Anterior cingulate cortex (tissue), 58 donors: ENCODE measurements around the gene ARL14.
A peak's percentile ranks its signal among the peaks of the same experiment; 100 is the strongest.

Experiments used
- DNase-seq, 58 donors: peaks; one replicate each; lab custom pipeline; 2025; lab: John Stamatoyannopoulos, UW

Gene ARL14

DNA sequence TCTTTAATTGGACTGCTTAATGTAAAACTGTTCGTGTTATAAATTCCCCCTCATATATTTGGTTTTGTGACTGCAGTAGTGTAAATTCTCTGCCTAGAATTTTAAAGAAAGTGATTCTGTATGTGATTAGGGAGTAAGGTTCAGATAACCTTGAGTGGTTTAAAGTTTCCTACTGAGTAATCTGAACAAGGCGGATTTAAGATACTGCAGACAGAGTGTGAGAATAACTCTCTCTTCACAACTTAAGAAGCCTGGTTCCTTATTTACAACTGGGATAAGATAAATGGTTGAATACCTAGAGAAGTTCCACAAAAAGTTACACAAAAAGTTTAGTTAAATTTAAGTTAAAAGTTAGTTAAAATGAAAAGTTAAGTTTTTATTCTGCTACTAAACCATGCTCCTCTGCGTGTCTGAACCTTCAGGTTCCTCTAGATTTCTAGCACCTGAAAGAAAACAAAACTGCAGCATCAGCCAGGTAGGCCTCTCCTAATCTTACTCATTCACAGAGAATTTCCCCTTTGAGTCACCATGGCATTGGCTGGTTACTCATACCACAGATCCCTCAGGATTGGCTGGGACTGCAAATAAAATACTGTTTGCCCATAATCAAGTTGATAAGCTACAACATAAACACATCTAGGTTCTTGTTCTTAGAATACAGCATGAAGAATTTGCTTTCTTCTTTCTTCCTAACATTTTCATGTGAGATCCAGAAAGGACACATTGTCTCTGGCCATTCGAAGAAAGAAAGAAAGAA is at the start of gene ARL14:
Gene ARL14 (plus strand): TSS at position 614 of the 757 bp plus-strand sequence. CDS start 187 bp downstream, outside the sequence.
- DNase-seq = no peak

DNA sequence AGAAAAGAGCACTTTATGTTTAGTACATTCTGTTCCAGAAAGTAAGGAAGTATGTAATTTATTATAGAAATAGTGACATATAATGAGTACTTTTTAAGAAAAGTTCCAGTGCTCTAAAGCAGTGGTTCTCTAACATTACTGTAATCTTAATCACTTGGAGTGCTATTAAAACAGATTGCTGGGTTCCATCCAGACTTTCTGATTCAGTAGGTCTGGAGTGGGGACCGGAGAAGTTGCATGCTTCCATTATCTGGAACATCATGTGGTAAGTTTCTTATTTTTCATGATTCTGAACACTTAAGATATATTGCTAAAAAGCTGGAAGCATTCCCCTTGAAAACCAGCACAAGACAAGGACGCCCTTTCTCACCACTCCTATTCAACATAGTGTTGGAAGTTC is 47.5 kb upstream of the ARL14 start:
- DNase-seq = no peak

DNA sequence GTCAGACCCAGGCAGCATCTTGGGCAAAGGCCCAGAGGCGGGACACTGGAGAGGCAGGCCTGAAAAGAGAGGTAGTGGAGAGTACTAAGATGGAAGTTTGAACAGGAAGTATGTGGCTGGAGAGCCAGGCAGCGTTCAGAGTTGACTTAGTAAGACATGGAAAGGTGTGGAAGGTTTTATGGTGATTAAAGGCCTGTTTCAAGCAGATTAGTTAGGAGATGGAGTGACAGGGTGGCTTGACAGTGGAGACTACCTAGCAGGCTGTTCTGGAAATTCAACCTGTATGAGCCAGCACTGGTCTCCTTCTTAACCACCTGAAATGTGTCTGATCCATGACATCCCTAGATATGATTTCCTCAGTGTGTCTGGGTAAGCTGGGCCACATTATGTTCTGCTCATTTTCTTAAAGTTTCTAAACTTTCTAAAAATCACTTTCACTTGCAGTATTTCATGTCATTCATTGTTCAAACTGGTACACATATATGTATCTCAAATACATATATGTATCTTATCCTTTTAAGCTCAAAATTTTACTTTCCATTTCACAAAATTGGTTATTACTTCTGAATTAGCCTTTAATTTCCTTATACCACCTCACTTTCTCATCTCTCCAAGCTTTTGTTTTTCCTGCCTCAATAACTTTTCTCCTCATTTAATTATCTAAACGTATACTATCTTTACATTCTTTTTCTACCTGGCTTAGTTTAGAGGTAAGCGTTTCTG is 43.4 kb upstream of the ARL14 start:
- DNase-seq = no peak

DNA sequence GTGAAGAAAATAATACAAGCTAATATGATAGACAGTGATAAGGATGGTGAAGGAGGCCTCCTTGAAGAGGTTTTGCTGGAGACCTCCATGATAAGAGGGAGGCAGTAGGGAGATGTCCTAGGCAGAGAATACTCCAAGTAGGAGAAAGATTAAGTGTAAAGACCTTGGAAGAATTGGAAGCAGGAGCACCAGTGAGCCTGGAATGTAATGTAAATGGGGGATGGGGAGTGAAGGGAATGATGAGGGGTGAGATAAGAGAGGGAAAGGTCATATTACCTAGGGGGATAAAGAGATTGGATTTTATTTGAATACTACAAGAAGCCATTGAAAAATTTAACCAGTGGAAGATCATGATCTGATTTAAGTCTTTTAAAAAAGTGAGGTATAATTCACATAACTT is 41.7 kb upstream of the ARL14 start:
- DNase-seq = no peak

DNA sequence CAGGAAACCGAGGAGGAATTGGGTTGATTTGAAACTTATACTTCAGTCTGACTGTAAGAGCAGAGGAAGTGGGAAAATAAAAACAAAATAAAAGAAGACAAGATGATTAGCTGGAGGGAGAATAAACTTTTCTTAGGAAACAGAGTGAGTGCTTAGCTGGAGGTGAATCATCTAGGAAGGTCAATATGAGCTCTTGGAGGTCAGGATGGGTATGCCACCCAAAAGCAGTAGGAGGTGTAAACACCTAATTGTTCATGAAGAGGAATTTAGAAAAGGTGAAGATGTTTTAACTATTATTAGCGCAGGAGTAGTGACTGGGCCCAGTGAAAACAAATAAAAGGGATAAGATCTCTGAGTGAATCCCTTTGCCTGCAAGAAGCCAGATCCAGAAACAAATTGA is 39.9 kb upstream of the ARL14 start:
- no peak for DNase-seq

DNA sequence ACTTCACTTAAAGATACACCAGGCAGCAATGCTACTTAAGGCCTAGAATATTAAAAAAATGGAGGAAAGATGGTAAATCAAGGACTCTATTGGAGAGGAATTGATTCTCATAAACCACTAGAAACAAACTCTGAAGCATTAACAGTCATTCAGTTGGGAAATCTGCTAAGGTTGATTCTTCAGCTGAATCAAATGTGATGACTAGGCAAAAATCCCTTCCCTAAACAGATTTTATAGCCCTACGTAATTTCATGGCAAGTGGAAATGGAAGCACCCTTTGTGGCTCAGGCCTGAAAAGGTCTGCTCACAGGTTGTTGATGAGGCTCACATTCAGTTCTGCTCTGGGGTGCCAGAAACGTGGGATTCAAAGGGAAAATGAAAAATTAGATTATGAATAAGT is 38.8 kb upstream of the ARL14 start:
- DNase-seq = no peak

DNA sequence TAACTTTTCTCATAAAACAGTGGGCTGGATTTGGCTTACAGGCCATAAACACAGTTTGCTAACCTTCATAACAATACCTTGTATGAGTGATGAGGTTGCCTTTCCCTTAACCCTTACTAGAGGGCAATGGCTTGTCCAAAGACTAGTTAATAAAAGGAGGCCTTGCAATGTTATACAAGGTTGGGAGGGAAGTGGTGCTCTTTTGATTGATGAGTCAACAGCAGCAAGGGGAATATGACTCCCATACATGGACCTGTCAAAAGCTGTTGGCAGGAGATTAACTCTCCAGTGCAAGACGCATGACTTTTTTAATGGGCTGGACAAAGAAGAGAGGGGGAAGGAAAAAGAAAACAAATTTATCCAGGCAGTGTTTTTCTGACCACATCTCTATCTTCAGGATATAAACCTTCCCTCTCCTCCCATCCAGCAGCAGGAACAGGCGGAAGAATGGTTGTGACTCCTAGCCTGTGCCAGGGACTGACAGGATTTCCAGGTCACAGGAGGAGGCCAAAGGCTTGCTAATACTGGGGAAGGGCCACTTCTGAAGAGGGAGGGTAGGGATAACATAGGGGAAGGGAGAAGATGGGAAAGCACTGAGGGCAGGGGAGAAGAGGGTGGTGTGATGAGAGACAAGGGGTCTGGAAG is 35.2 kb upstream of the ARL14 start:
- DNase-seq = no peak

DNA sequence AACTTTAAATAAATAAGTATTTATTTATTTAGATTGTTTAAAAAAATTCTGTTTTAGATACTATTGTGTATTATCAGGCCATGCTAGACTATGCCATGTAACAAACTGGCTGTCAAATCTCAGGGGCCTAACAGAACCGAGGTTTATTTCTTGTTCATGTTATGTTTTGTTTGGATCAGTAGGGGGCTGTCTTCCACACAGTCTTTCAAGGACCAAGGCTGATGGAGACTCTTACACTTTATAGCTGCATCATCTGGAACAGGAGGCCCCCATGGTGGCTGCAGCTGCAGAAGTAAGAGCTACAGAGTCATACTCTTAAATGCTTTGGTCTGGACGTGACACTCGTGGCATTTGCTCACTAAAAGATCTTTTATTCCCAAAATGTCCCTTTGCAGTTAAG is 33.0 kb upstream of the ARL14 start:
- no peak for DNase-seq

DNA sequence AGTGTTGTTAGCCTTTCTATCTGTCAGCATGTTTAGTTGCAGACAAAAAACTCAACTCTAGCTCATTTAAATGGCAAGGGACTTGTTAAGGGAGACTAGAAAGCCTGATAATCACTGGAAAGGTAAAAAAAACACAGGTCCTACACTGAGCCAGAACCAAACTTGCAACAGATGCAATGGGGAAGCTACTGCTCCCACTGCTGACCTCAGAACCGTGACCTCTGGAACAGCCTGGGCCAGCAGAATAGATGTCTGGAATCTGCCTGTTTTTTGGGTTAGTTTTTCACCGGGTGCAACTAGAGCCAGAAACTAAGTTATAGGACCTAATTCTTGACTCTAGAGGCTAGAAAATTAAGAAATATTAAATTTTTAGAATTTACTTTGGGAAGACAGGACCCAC is 32.5 kb upstream of the ARL14 start:
- DNase-seq = no peak

DNA sequence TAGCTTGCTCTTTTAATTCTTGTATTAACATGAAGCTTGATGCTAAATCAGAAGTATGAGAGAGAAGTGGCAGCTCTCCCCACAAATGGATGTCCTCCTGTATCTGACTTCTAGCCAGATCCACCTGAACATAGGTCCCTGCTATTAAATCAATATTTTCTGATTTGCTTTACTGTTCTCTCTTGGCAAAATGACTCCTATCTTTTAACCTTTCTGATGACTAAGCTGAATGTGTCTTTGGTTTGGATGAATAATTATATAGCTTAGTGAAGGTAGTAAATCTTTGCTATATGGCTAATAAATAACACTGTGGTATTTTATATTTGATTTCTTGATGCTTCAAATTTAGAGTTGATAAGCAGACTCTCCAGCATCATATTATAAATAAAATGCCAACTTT is 28.3 kb upstream of the ARL14 start:
- DNase-seq = no peak

DNA sequence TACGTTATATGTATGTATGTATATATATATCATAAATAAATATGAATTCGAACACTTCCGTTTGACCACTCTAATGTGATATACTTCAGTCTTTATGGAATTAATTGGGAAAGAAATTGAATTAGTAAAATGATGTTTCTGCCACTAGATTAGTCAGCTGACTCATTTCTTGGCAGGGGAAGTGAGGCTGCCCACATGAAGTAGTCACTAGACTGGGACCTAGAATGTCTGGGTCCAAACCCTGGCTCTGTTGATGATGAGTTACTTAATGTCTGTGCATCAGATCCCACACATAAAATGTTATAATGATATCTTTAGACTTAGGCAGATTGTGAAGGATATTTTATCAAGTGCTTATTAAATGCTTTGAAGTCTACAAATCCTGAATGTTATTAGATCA is 27.4 kb upstream of the ARL14 start:
- no peak for DNase-seq

DNA sequence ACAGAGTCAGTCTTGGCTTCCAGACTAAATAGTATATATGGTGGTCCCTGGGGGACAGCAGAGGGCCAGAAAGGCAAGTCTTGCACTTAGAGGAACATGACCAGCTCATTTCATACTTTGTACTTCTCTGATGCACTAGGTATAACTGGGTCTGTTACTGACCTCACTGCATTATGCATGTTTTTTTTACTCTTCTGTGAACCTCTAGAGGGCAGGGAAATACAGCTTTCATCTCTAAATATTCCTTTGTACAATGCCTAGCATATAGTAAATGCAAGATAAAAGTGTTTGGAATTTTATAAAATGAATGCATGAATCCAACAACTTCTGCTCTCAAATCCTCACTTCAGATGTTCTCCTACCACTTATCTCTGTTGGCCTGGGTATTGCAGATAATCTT is 23.4 kb upstream of the ARL14 start:
- no peak for DNase-seq

DNA sequence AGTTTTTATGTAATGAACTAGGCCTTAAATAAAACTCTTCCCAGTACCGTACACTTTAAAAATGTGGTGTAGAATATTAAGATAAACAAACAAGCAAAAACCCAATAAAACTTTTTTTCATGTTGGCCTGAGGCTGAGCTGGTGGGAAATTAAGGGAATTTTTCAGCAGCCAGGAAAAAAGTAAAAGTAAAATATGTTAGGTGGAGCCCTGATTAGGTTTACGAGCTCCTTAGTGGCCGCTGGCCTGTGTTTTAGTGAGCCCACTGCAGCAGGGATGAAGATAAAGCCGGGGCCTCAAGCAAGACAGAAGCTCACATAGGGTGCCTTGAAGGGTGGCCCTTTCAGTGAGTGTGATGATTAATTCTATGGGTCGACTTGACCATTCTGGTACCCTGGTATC is 16.1 kb upstream of the ARL14 start:
- no peak for DNase-seq

DNA sequence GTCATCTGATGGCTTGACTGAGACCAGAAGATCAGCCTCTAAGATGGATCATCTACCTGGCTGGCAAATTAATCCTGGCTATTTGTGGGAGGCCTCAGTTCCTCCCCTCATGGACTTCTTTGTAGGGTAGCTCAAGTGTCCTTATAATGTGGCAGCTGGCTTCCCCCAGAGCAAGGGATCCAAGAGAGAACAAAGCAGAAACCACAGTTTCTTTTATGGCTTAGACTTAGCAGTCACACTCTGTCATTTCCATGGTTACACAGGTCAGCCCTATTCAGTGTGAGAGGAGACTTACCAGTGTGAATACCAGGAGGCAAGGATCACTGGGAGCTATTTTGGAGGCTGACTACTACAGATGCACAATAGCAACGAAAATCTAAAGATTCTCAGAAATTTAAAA is 15.3 kb upstream of the ARL14 start:
- peak in 1 of 58 donors; percentile 7 for DNase-seq

DNA sequence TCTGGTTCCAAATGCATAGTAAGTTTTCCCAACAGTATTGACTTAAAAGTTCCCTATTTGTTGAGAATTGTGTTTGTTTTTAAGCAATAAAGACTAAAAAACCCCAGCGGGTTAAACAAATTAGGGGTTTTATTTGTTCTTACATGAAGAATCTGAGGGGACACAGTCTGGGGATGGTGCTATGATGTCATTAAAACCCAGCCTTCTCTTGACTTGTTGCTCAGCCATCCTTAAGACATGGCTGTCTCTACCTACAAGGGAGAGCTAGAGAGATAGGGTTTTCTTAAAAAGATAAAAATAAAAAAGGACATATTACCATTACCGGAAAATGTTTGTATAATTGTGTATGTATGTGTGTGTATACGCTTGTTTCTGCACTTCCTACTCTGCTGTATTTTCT is 11.7 kb upstream of the ARL14 start:
- DNase-seq = no peak

DNA sequence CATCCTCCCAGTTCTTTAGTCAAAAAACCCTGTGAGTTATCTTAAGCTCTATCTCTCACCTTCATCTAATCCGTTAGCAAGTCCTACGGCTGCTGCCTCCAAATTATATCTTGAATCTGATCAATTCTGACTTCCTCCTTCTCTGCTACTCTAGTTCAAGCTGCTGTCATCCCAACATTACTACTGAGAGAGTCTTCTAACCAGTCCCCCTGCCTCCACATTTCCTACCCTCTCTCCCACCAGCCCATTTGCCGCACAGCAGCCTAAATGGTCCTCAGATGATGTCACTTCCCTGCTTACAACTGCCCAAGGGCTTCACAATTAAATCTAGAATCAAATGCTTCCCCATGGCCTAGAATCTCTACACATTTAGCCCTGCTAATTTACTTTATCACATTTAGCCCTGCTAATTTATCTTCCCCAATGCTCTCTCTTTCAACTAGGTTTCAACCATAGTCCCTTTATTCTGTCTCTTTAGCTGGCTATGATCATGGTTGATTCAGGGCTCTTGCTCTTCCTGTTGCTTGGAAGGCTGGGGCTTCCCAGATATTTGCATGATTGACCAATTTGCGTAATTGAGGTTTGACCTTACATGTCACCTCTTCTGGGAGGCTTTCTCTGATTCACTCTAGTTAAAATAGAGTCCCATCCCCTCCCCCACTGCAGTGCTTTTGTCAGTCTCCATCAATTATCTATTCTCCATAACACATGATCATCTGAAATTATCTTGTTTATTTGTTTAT is 11.0 kb upstream of the ARL14 start:
- DNase-seq = no peak

DNA sequence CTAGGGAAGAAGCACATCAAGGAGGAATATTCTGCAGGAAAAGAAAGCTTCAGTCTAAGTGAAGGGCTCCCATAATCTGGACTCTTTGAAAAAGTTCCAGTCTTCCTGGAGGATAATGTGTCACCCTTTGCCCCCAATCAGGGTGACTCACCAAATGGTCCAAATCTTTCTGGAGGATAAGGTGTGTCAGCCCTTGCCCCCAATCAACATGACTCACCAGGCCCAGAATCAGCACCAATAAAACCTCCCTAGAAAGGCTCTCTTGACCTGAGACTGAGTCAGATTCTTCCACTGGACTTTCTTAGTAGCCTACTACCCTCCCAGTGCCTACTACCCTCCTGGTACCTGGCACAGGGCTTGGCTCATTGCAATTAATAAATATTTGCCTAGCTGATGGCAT is 9.5 kb upstream of the ARL14 start:
- DNase-seq = no peak

DNA sequence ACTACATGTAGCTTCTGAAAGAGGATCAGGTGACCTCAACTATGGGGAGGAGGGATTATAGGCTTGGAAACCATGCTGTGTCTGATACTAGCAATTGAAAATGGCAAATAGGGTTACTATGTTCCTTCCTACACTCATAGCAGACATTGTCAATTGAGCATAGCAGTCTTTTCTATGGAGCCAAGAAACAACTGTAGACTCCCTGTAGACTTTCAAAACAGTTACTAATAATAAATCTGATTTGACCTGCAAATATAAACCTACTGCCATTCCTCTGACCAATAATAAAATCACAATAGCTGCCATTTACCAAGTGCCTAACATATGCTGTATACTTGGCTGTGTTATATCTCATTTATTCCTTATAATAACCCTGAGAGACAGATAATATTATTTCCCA is 8.5 kb upstream of the ARL14 start:
- DNase-seq = no peak

DNA sequence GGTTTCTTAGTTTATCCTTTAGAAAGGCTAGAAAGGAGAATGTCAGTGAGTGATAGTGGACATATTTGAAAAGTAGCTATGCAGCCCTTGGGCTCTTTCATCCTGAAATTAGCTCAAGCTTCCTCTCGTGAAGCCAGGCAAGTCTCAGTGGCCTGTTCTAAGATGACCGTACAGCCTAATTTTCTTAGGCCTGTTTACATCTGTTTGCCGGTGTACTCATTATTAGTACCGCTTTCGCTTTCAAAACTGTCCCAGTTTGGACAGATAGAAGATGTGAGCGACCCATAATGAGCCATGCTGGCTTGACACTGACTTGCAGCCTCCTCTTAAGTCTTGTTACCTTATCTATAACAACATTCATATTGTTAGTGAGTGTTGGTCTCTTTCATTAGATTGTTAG is 5.7 kb upstream of the ARL14 start:
- no peak for DNase-seq

DNA sequence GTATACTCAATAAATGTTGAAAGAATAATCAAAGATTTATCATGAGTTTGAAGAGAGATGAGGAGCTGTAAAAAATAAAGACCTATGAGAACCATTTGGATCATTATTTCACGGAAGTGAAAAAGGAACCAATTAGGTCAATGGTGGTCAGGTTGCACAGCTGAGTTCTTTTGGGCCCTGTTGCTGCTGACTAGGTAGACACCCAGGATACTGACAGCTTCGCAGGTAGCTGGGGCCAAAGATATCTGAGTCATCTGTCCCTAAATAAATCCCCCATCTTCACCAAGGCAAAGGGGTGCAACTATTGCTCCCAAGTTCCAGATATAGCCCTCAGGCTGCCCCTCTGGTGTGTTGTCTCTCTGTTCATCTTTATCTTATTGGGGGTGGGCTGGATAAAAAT is 5.0 kb upstream of the ARL14 start:
- no peak for DNase-seq

DNA sequence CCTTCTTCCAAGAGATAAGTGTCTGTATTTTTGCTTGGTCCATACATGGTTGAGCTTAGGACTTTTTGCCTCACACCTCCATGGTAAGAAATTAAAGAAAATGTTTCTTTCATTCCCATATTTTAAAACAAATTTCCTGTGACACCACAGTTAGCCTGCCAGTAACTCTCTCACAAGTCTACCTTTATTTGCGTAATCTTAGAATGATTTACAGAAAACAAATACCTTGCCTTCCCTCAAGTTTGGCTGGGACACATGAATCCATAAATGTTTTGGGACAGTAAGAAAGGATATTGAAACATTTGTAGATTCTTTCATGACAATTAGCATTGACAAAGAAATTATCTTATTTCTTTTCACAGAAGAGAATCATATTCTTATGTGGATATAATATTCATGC is 3.8 kb upstream of the ARL14 start:
- DNase-seq = no peak
